Measurements from ENCODE around the gene PRKG2.

The PRKG2 gene

GRCh38 chr4:81218206-81218605 lies 3.2 kb upstream of the PRKG2 start:
- DNase-seq (ENCODE audit: extremely low read depth in 1 of 2, low read depth in 1 of 2) = no peak

GRCh38 chr4:81217779-81218178 lies 2.8 kb upstream of the PRKG2 start:
- DNase-seq (ENCODE audit: extremely low read depth in 1 of 2, low read depth in 1 of 2) = no peak

- no peak for DNase-seq (ENCODE audit: extremely low read depth in 1 of 2, low read depth in 1 of 2)
Observed at GRCh38 chr4:81215931-81216330, 909 bp upstream of the PRKG2 start.

- no peak for DNase-seq (ENCODE audit: extremely low read depth in 1 of 2, low read depth in 1 of 2)
Observed at GRCh38 chr4:81214144-81214880, 710 bp downstream of the PRKG2 start.

GRCh38 chr4:81213671-81214070 lies 1.4 kb downstream of the PRKG2 start:
- no peak for DNase-seq (ENCODE audit: extremely low read depth in 1 of 2, low read depth in 1 of 2)

GRCh38 chr4:81211956-81212355 lies 3.1 kb downstream of the PRKG2 start:
- no peak for DNase-seq (ENCODE audit: extremely low read depth in 1 of 2, low read depth in 1 of 2)

- no peak for DNase-seq (ENCODE audit: extremely low read depth in 1 of 2, low read depth in 1 of 2)
Observed at GRCh38 chr4:81207828-81208227, 7.2 kb downstream of the PRKG2 start.

GRCh38 chr4:81205302-81205701 lies 9.7 kb downstream of the PRKG2 start:
- DNase-seq (ENCODE audit: extremely low read depth in 1 of 2, low read depth in 1 of 2) = no peak

GRCh38 chr4:81204571-81204970 lies 10.5 kb downstream of the PRKG2 start:
- DNase-seq (ENCODE audit: extremely low read depth in 1 of 2, low read depth in 1 of 2) = no peak

GRCh38 chr4:81199831-81200230 lies 15.2 kb downstream of the PRKG2 start:
- DNase-seq (ENCODE audit: extremely low read depth in 1 of 2, low read depth in 1 of 2) = no peak

GRCh38 chr4:81198609-81199008 lies 16.4 kb downstream of the PRKG2 start:
- no peak for DNase-seq (ENCODE audit: extremely low read depth in 1 of 2, low read depth in 1 of 2)

- no peak for DNase-seq (ENCODE audit: extremely low read depth in 1 of 2, low read depth in 1 of 2)
Observed at GRCh38 chr4:81197864-81198524, 17.0 kb downstream of the PRKG2 start.

GRCh38 chr4:81196126-81196650 lies 18.8 kb downstream of the PRKG2 start:
- DNase-seq (ENCODE audit: extremely low read depth in 1 of 2, low read depth in 1 of 2) = no peak

- DNase-seq (ENCODE audit: extremely low read depth in 1 of 2, low read depth in 1 of 2) = no peak
Observed at GRCh38 chr4:81195475-81195874, 19.5 kb downstream of the PRKG2 start.

GRCh38 chr4:81194286-81194685 lies 20.7 kb downstream of the PRKG2 start:
- DNase-seq (ENCODE audit: extremely low read depth in 1 of 2, low read depth in 1 of 2) = no peak

GRCh38 chr4:81180916-81181315 lies 34.1 kb downstream of the PRKG2 start:
- DNase-seq (ENCODE audit: extremely low read depth in 1 of 2, low read depth in 1 of 2) = no peak

- DNase-seq (ENCODE audit: extremely low read depth in 1 of 2, low read depth in 1 of 2) = no peak
Observed at GRCh38 chr4:81179326-81179725, 35.7 kb downstream of the PRKG2 start.

- no peak for DNase-seq (ENCODE audit: extremely low read depth in 1 of 2, low read depth in 1 of 2)
Observed at GRCh38 chr4:81173213-81173612, 41.8 kb downstream of the PRKG2 start.

- DNase-seq (ENCODE audit: extremely low read depth in 1 of 2, low read depth in 1 of 2) = no peak
Observed at GRCh38 chr4:81166458-81167160, 48.4 kb downstream of the PRKG2 start.

GRCh38 chr4:81165861-81166430 lies 49.1 kb downstream of the PRKG2 start:
- DNase-seq (ENCODE audit: extremely low read depth in 1 of 2, low read depth in 1 of 2) = no peak

GRCh38 chr4:81164623-81165416 lies 50.2 kb downstream of the PRKG2 start:
- no peak for DNase-seq (ENCODE audit: extremely low read depth in 1 of 2, low read depth in 1 of 2)

Data from activated CD8-positive, alpha-beta memory T cell treated with anti-CD3 and anti-CD28 coated beads for 1 hour (primary cell).